Measurements from ENCODE around the gene RIPK4.

The RIPK4 gene

GRCh38 chr21:41801321-41802197, 34.7 kb upstream of the RIPK4 start:
- TF ChIP-seq CTCF (conservative IDR thresholded peaks at IDR 0.05): no peak
- no peak for TF ChIP-seq ZFX (IDR thresholded peaks at IDR 0.05)
- no peak overlapping the region for H3K27ac ChIP-seq

GRCh38 chr21:41800425-41801320, 33.8 kb upstream of the RIPK4 start:
- H3K27ac ChIP-seq: no peak overlapping the region
- no peak for TF ChIP-seq CTCF (conservative IDR thresholded peaks at IDR 0.05)
- TF ChIP-seq ZFX (IDR thresholded peaks at IDR 0.05): no peak

GRCh38 chr21:41799763-41800162, 32.9 kb upstream of the RIPK4 start:
- no peak overlapping the region for H3K27ac ChIP-seq
- TF ChIP-seq ZFX (IDR thresholded peaks at IDR 0.05): no peak
- no peak for TF ChIP-seq CTCF (conservative IDR thresholded peaks at IDR 0.05)

GRCh38 chr21:41798326-41798725, 31.5 kb upstream of the RIPK4 start:
- H3K27ac ChIP-seq: no peak overlapping the region
- no peak for TF ChIP-seq CTCF (conservative IDR thresholded peaks at IDR 0.05)
- TF ChIP-seq ZFX (IDR thresholded peaks at IDR 0.05): no peak

- TF ChIP-seq ZFX (IDR thresholded peaks at IDR 0.05): no peak
- TF ChIP-seq CTCF (conservative IDR thresholded peaks at IDR 0.05): no peak
- no peak overlapping the region for H3K27ac ChIP-seq
These were observed 29.7 kb upstream of the RIPK4 start for GRCh38 chr21:41796476-41797080.

GRCh38 chr21:41795726-41796125, 28.9 kb upstream of the RIPK4 start:
- TF ChIP-seq ZFX (IDR thresholded peaks at IDR 0.05) (no peak), CTCF (conservative IDR thresholded peaks at IDR 0.05) (no peak)
- H3K27ac ChIP-seq: no peak overlapping the region
